ENCODE measurements around the gene CNOT4.

DNA sequence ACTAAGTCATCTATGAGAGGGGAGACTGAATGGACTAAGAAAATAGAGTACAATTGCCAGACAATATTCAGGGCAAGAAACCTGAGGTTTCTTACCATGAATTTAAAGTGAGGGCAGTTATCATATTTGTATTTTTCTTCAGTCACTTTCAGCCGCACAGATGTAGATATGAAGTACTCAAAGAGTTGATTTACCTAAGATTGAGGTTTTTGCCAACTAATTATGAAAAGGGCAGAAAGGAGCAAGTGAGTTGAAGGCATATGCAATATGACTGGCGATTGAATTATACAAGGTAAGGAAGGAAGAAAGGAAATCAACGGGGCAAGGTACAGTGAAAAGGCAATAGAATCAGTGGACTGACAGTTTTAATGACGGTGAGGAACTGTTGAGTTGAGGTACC, 17.8 kb downstream of the CNOT4 start:
- no peak for TF ChIP-seq EZH2 (IDR thresholded peaks at IDR 0.05; ENCODE audit: insufficient read depth, poor library complexity, severe bottlenecking)
- no peak for TF ChIP-seq EZH2phosphoT487 (IDR thresholded peaks at IDR 0.05; ENCODE audit: insufficient read depth, low read depth)
